ENCODE data around the gene PROCR.

- TF ChIP-seq CTCF (IDR thresholded peaks at IDR 0.05; ENCODE audit: insufficient read depth, low read length) (no peak), GABPA (IDR thresholded peaks at IDR 0.05; ENCODE audit: low read depth) (no peak)
These were observed 44.7 kb downstream of the PROCR start for GRCh38 chr20:35216541-35216940.

All from HL-60 (cell line).